ENCODE data around the gene ANGEL2.

DNA sequence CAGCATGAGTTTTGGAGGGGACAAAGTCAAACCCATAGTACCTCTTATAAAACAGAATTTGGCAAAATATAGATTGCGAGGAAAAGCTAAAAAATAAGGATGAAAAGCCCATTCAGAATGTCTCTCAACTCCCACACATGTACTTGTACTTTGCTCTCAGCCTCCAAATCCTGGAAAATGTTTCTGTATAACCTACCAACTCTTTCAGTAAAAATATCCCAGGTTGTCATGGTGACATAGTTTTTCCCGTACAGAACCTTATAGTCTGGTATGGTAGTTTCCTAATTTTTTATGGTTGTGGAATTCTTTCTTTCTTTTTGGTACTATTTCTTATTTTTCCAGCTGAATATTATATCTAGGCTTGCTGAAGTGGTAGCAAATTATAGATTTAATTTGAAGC is 19.9 kb upstream of the ANGEL2 start:
- TF ChIP-seq CTCF (IDR thresholded peaks at IDR 0.05) (no peak), POLR2A (IDR thresholded peaks at IDR 0.05) (no peak), POLR2AphosphoS5 (IDR thresholded peaks at IDR 0.05; ENCODE audit: insufficient read depth in 1 of 2, low read depth in 1 of 2) (no peak)
